ENCODE data around the gene ERV3-1.

- no peak for TF ChIP-seq EZH2phosphoT487 (IDR thresholded peaks at IDR 0.05; ENCODE audit: borderline replicate concordance, low read length)
- no peak for TF ChIP-seq CTCF (IDR thresholded peaks at IDR 0.05; ENCODE audit: low read depth, low read length, poor library complexity, severe bottlenecking)
Measured at GRCh38 chr7:64996305-64996704, 10.2 kb downstream of the ERV3-1 start.
